GM18951 (cell line): ENCODE data around the gene DNAJC21.
"Not testable (repeated sequence)": the region's sequence is repeated elsewhere in the genome, so short reads cannot be mapped to it uniquely, and the experiment has no call there.

ENCODE experiments used
- POLR2A ChIP-seq: IDR thresholded peaks from 4 replicates; pipeline ENCODE4 v1.6.1; 2011; ENCODE audit warnings: mild to moderate bottlenecking; ENCODE audit not compliant: insufficient read length, insufficient read depth; ENCODE audit errors: extremely low read depth
- in situ Hi-C: fragments of 300-500 bp; cut with MboI; formaldehyde crosslinking; loops from one replicate; pipeline ENCODE4 v1.12.0; 2022; ENCODE audit warnings: low sequenced_read_pairs, mixed read lengths, inconsistent platforms; ENCODE audit not compliant: unreplicated experiment

The DNAJC21 gene

DNA sequence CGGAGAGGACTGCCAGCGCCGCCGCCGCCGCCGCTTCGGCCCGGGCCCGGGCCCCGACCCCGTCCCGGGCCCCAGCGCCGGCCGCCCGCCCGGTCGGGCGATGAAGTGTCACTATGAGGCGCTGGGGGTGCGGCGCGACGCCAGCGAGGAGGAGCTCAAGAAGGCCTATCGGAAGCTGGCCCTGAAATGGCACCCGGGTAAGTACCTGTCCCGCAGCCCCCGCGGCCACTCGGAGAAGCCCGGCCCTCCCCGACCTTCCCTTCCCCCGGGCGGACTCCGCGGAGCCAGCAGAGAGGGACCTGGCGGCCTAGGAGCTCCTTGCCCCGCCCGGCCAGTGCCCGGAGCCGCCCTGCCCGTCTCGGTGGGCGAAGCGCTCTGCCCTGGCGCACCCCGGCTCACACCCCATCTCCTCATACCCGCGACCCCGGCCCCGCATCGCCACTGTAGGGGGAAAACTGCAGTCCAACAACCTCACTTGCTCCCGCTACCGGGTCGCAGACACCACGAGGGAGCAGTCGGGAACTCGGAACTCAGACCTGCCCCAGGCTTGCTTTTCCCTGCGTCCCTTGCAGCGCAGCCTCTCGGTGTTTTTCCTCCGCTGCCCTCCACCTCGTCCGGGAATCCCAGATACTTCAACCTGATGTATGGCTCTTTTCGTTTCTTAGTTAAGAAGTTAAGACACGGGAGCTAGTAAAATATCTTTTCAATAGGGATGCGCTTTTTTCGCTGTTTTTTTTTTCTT, 532 bp downstream of the DNAJC21 start:
- TF ChIP-seq POLR2A, result peak; percentile 59
- in situ Hi-C loops, result no loop called here

DNA sequence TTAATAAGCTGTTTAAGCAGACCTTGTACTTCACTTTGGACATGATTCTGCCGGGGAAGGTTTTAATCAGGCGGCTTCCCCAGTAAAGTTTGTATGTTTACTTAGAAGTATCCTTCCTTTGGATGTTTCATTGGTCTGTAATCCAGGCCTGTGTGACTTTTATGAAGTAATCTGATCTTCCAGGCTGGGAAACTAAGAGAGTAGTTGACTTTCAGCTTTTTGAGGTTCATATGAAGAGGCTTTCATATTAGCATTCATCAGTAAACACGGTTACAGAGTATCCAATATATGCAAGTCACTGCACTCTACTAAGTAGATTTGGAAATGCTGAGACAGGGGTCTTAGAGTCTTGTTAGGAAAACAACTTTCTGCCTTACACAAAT, 1.1 kb downstream of the DNAJC21 start:
- in situ Hi-C loops, result no loop called here

DNA sequence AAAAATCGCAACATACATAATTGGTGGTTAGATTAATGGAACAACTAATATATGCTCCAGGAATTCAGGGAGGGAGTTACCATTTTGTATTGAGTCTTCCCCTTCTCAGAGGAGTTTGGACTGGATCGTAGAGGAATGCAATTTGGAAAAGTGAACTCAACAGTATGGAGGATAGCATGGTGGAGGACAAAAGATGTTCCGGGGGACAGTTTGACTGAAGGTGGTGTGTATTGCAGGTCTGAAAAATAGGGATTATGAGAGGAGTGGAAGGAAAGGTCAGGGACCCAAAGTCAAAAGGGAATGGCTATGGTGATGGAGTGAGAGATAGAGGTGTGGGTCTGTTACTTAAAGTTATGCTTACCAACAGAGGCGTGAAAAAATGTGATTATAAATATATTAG, 1.5 kb downstream of the DNAJC21 start:
- TF ChIP-seq POLR2A, result no peak
- in situ Hi-C loops, result no loop called here

More for the DNA sequence above, 1.1 kb downstream of the DNAJC21 start:
- no peak for TF ChIP-seq POLR2A

- in situ Hi-C loops, result no loop called here
- TF ChIP-seq POLR2A, result no peak
Observed at GRCh38 chr5:34932947-34933346, 3.6 kb downstream of the DNAJC21 start.

GRCh38 chr5:34941936-34942335, 12.6 kb downstream of the DNAJC21 start:
- no peak for TF ChIP-seq POLR2A
- in situ Hi-C loops, result no loop called here

GRCh38 chr5:34944044-34944443, 14.7 kb downstream of the DNAJC21 start:
- in situ Hi-C loops, result no loop called here
- no peak for TF ChIP-seq POLR2A

DNA sequence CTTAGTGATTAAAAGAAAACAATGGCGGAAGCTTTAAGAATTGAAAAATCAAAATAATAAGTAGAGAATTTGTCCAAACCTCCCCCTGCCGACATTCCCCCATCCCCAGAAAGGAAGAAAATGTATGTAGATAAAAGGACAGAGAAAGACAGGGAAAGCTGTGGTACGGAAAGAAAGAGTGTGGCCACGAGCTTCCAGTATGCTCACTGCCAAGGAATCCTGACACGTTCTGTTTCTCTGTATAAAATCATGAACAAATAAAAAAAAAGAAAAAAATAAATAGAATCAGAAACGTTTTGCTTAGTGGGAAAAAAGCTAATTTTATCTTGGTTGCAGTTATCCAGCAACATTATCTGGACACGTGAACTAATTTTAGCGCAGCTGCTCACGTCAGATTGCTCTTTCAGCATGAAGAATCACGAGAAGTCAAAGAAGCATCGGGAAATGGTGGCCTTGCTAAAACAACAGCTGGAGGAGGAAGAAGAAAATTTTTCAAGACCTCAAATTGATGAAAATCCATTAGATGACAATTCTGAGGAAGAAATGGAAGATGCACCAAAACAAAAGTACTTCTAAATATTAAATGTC, 15.2 kb downstream of the DNAJC21 start:
- TF ChIP-seq POLR2A, result no peak
- in situ Hi-C loops, result no loop called here

DNA sequence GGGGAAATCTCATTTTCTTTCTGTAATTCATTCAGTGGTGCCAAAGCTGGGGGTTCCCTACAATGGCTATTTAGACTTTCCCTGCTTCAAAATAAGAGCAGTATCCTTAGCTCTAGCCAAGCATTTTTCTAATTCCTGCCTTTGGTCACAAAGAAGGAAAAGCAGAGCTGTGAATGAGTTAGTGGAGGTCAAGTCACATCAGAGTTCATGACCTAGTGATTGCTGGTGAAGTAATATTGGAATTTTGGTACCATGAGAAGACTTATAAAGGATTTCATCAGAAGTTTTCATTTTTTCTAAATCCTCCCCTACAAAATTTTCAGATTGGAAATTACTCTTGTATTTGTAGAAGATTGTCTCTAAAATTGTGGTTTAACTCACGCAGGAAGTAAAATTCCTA, 28.0 kb downstream of the DNAJC21 start:
- in situ Hi-C loops, result loop anchor here (10.0 kb wide), 1 partner anchor 47 kb away; no protein-coding TSS in a partner anchor
- no peak for TF ChIP-seq POLR2A

- TF ChIP-seq POLR2A, result no peak
- in situ Hi-C loops, result loop anchor here (10.0 kb wide), 1 partner anchor 47 kb away; no protein-coding TSS in a partner anchor
Observed at GRCh38 chr5:34957857-34958690, 28.7 kb downstream of the DNAJC21 start.

DNA sequence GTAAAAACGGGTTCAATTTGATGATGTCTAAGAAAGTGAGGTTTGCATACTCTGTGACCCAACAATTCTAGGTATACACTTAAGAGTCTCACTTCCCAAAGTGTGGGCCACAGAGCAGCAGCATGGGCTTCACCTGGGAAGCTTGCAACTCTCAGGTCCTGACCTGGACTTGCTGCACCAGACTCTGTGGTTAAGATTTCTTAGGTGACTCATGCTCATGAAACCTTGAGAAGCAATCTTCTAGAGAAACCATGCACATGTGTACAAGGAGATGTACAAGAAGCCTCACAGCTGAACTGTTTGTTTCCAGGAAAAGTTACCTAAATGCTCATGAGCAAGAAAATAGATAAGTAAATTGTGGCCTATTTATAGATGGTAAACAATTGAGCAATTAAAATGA, 30.0 kb downstream of the DNAJC21 start:
- TF ChIP-seq POLR2A, result no peak
- in situ Hi-C loops, result loop anchor here (10.0 kb wide), 1 partner anchor 45 kb away; no protein-coding TSS in a partner anchor

- in situ Hi-C loops, result no loop called here
- no peak for TF ChIP-seq POLR2A
Observed at GRCh38 chr5:34967540-34967939, 38.2 kb downstream of the DNAJC21 start.

DNA sequence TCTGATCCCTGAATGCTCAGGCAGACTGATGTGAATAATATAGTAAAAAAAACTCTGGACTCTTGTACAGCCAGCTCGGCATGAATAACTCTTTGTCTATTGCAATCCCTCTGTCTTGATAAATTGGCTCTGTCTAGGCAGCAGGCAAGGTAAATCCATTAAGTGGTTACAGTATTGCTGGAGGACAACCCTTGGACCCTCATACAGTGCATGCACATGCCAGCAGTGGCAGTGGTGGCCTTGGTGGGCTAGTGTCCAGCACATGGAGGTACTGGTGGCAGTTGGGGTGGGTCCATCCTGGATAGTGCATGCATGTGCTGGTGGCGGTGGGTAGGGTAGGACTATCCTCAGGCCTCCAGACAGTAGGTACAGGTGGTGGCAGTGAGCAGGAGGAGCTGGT, 38.9 kb downstream of the DNAJC21 start:
- in situ Hi-C loops, result no loop called here
- TF ChIP-seq POLR2A, result no peak

GRCh38 chr5:34970552-34970951, 41.2 kb downstream of the DNAJC21 start:
- TF ChIP-seq POLR2A, result no peak
- in situ Hi-C loops, result no loop called here

DNA sequence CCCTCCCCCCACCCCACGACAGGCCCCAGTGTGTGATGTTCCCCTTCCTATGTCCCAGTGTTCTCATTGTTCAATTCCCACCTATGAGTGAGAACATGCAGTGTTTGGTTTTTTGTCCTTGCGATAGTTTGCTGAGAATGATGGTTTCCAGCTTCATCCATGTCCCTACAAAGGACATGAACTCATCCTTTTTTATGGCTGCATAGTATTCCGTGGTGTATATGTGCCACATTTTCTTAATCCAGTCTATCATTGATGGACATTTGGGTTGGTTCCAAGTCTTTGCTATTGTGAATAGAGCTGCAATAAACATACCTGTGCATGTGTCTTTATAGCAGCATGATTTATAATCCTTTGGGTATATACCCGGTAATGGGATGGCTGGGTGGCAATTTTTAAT, 42.3 kb downstream of the DNAJC21 start:
- in situ Hi-C loops, result not testable (repeated sequence)
